ENCODE results near the gene C1QTNF8. TPM values are rescaled to one million over a fixed set of nuclear protein-coding genes. Genes with fewer than 3 reads are reported as not detected.

The C1QTNF8 gene
- total and polyA plus RNA-seq, 2 of the 8 experiments (the other 6 are each of a cell fraction or from before 2014, with no cell fraction given) = not detected

- Histone ChIP-seq H2BK20ac (ENCODE audit: low read length) (no peak overlapping the region), H2AFZ (ENCODE audit: low read length) (no peak overlapping the region), H2BK5ac (ENCODE audit: low read depth, low read length) (no peak overlapping the region), H2BK120ac (replicated peaks; ENCODE audit: low read depth, low read length) (no peak overlapping the region), H4K8ac (ENCODE audit: extremely low read depth, insufficient read depth, low read length) (peak overlapping the region; percentile 25; the same call in 1 of the 2 replicates), H3K23me2 (ENCODE audit: low read depth, low read length) (no peaks in the 10 kb centered on the region), H3K56ac (replicated peaks; ENCODE audit: insufficient read length, low read depth, low read length) (no peak overlapping the region), H2BK12ac (ENCODE audit: low read depth, low read length) (no peak overlapping the region), H4K20me1 (replicated peaks in 1 of 2; ENCODE audit: control insufficient read depth in 1 of 2, insufficient read depth in 2 of 2, low read length in 2 of 2) (no peaks in the 10 kb centered on the region), H3K9me3 (ENCODE audit: insufficient read depth in 2 of 2, low read depth in 1 of 2, low read length in 1 of 2) (peaks cover 0 to 4% of the 10 kb centered on the region in 2 experiments; a peak in 2 of 4 replicates), H3K79me2 (ENCODE audit: control insufficient read depth in 1 of 2, insufficient read depth in 2 of 2, low read length in 2 of 2) (no peaks in the 10 kb centered on the region), H3K23ac (ENCODE audit: insufficient read length) (no peak overlapping the region), H3K14ac (ENCODE audit: insufficient read length) (no peak overlapping the region), H2AK5ac (ENCODE audit: low read depth, low read length) (no peak overlapping the region), H3K4me3 (ENCODE audit: extremely low read depth in 1 of 4, insufficient read depth in 2 of 4, low read depth in 3 of 4, low read length in 4 of 4) (no peak overlapping the region), H3K36me3 (ENCODE audit: control insufficient read depth in 2 of 4, insufficient read depth in 4 of 4, low read length in 3 of 4) (no peaks in the 10 kb centered on the region), H3K27ac (ENCODE audit: low read depth, low read length) (no peak overlapping the region), H3K79me1 (ENCODE audit: low read depth, low read length) (no peaks in the 10 kb centered on the region), H3K4me1 (replicated peaks in 1 of 4; ENCODE audit: control insufficient read depth in 3 of 4, insufficient read depth in 4 of 4, low read length in 3 of 4) (peaks cover 0 to 10% (median 5%) of the 10 kb centered on the region in 4 experiments; a peak in 6 of 7 replicates), H3K27me3 (replicated peaks in 1 of 4; ENCODE audit: control insufficient read depth in 3 of 4, extremely low read depth in 1 of 4, insufficient read depth in 3 of 4, low read length in 3 of 4) (peaks cover 0 to 2% (median 0%) of the 10 kb centered on the region in 4 experiments; a peak in 2 of 7 replicates), H3K4me2 (ENCODE audit: insufficient read depth in 1 of 2, low read depth in 2 of 2, low read length in 2 of 2) (no peak overlapping the region), H3K4ac (replicated peaks; ENCODE audit: insufficient read length, low read depth, low read length) (no peak overlapping the region), H2BK15ac (ENCODE audit: low read length) (no peak overlapping the region), H4K91ac (replicated peaks; ENCODE audit: insufficient read length, low read length) (no peak overlapping the region), H3K18ac (ENCODE audit: extremely low read depth, low read length) (no peak overlapping the region), H3K9ac (replicated peaks in 1 of 4; ENCODE audit: extremely low read depth in 1 of 4, low read depth in 3 of 4, low read length in 3 of 4) (no peak overlapping the region), H4K5ac (ENCODE audit: insufficient read length, low read depth, low read length) (no peak overlapping the region)
- 86% methylated on average over 19 of the region's 40 CpGs; no CpG with 5 or more reads in 1 of the 2 experiments for WGBS, 2 experiments (ENCODE audit: extremely low coverage in 1 of 2, insufficient coverage in 1 of 2, insufficient read length in 1 of 2, insufficient replicate concordance in 2 of 2, low coverage in 1 of 2, low lambda C conversion rate in 2 of 2, missing lambda C conversion rate in 1 of 2)
- DNase-seq (ENCODE audit: low read depth in 1 of 2, low spot score in 2 of 2) (no peak), FAIRE-seq (no peak)
- TF ChIP-seq CTBP2 (IDR thresholded peaks at IDR 0.05; ENCODE audit: borderline replicate concordance, insufficient read depth, insufficient read length, low read length) (no peak), SP1 (IDR thresholded peaks at IDR 0.05; ENCODE audit: low read depth, low read length) (no peak), PHF8 (conservative IDR thresholded peaks at IDR 0.05; ENCODE audit: low read depth, low read length) (no peak), E2F6 (IDR thresholded peaks at IDR 0.05) (no peak), RFX5 (IDR thresholded peaks at IDR 0.05; ENCODE audit: borderline replicate concordance, low read depth, low read length) (no peak), GABPA (IDR thresholded peaks at IDR 0.05; ENCODE audit: borderline replicate concordance, insufficient read depth, low read length) (0 out of 2 replicates have a peak, but pooled peaks have one; percentile 15)
- ChIA-PET CTCF (ENCODE audit: partially characterized antibody) (interaction anchor here (0.6 to 1.4 kb wide), 2 partner anchors 11 to 446 kb away, joined by 3 read pairs; no protein-coding TSS in a partner anchor), POLR2A (ENCODE audit: partially characterized antibody) (no interaction called here)
Observed at GRCh38 chr16:1043881-1044451, 52.1 kb downstream of the C1QTNF8 start.

Measured in H1 (cell line).